HG03432 (cell line): ENCODE results near the gene ANKRD27.
"Not testable (repeated sequence)": the region's sequence is repeated elsewhere in the genome, so short reads cannot be mapped to it uniquely, and the experiment has no call there.

Experiments used
- ATAC-seq: cut with Tn5 transposase; IDR thresholded peaks from one replicate; pipeline ENCODE4 v1.9.1; 2021; ENCODE audit warnings: mild to moderate bottlenecking, moderate library complexity; ENCODE audit not compliant: unreplicated experiment

Gene ANKRD27

GRCh38 chr19:32674931-32675719, at the start of gene ANKRD27:
Gene ANKRD27 (minus strand): TSS chr19:32675180. CDS start chr19:32659015, 16,165 bp downstream.
- ATAC-seq, result peak; percentile 96

GRCh38 chr19:32720936-32721250, 45.9 kb upstream of the ANKRD27 start:
- ATAC-seq, result no peak

GRCh38 chr19:32720216-32720935, 45.4 kb upstream of the ANKRD27 start:
- no peak for ATAC-seq

DNA sequence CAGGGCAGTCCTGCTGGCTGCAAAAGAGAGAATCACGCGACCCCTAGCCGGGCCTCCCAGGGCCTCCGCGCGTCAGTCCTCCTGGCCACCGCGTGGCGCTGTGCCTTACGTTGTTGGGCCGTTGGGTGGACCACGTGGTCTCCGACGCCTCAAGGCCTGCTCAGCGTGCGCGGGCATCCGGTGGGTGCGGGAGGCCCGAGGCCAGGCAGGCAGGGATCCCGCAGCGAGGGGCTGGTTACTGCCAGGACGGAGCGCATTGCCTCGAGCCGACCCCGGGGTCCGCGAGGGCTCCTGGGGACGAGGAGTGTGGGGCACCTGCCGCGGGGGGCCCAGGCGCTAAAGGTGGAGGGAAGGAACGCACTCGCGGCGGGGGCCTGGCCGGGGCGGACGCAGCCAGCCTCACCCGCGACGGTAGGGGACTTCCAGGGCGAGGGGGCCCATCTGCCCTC, 44.7 kb upstream of the ANKRD27 start, which contains the start of gene TDRD12:
TSS of gene TDRD12 (plus strand) at position 157 of the 449 bp plus-strand sequence. CDS start 306 bp downstream, outside the sequence.
- ATAC-seq, result no peak

- no peak for ATAC-seq
These were observed 43.3 kb upstream of the ANKRD27 start for GRCh38 chr19:32718286-32718685.

- ATAC-seq, result no peak
These were observed 42.5 kb upstream of the ANKRD27 start for GRCh38 chr19:32717496-32717895.

GRCh38 chr19:32716203-32716602, 41.2 kb upstream of the ANKRD27 start:
- not testable (repeated sequence) for ATAC-seq

- no peak for ATAC-seq
These were observed 36.8 kb upstream of the ANKRD27 start for GRCh38 chr19:32711747-32712146.

- no peak for ATAC-seq
These were observed 34.1 kb upstream of the ANKRD27 start for GRCh38 chr19:32709032-32709431.

GRCh38 chr19:32708457-32708856, 33.5 kb upstream of the ANKRD27 start:
- no peak for ATAC-seq

DNA sequence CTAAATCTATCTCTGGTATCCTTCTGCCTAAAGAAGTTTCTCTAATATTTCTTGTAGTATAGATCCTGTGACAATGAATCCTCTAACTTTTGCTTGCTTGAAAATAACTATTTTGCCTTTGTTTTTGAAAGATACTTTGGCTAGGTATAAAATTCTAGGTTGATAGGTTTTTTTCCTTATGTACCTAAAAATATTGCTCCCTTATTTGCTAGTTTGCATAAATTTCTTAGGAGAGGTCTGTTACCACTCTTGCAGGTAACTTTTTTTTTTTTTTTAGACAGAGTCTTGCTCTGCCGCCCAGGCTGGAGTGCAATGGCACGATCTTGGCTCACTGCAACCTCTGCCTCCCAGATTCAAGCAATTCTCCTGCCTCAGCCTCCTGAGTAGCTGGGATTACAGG, 29.0 kb upstream of the ANKRD27 start:
- ATAC-seq, result not testable (repeated sequence)

GRCh38 chr19:32702010-32702409, 27.0 kb upstream of the ANKRD27 start:
- ATAC-seq, result no peak

GRCh38 chr19:32700129-32700528, 25.1 kb upstream of the ANKRD27 start:
- ATAC-seq, result not testable (repeated sequence)

DNA sequence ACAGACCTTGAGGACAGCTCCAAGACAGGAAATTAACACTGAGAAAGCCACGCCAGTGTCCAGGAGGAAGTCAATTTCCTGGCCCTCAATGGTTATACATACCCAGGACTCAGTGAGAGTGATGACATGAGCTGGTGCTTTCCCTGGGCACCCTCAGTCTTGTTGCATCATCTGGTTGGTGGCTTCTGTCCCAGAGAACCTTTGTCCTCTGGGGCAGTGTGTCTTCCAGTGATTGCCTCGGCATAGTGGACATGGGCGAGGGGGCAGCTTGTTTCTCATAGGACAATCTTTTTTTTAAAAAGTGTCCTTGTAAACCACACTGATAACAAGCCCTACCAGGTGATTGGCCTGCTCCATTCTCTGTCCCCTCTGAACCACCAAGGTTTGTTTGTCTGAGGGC, 21.8 kb upstream of the ANKRD27 start:
- not testable (repeated sequence) for ATAC-seq

DNA sequence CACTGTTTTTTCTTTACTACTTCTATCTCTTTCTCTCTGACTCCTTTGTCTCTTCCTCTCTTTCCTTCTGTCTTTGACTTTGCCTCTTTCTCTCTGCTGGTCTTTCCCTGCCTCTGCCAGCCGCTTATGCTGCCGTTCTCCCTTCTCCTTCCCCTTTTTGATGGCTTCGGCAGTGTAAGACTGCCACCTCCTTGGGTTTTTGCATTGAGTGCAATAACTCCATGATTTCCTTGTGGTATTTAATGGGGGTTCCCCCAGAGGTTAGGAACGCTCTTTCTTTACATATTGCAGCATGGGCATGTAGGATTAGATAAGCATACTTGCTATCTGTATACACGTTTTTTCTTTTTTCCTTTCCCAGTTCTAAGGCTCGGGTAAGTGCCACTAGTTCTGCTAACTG, 20.5 kb upstream of the ANKRD27 start:
- not testable (repeated sequence) for ATAC-seq

- not testable (repeated sequence) for ATAC-seq
These were observed 19.9 kb upstream of the ANKRD27 start for GRCh38 chr19:32694851-32695250.

- not testable (repeated sequence) for ATAC-seq
These were observed 19.3 kb upstream of the ANKRD27 start for GRCh38 chr19:32694316-32694715.

- not testable (repeated sequence) for ATAC-seq
These were observed 18.4 kb upstream of the ANKRD27 start for GRCh38 chr19:32693151-32694108.

- no peak for ATAC-seq
These were observed 17.7 kb upstream of the ANKRD27 start for GRCh38 chr19:32692727-32693061.

DNA sequence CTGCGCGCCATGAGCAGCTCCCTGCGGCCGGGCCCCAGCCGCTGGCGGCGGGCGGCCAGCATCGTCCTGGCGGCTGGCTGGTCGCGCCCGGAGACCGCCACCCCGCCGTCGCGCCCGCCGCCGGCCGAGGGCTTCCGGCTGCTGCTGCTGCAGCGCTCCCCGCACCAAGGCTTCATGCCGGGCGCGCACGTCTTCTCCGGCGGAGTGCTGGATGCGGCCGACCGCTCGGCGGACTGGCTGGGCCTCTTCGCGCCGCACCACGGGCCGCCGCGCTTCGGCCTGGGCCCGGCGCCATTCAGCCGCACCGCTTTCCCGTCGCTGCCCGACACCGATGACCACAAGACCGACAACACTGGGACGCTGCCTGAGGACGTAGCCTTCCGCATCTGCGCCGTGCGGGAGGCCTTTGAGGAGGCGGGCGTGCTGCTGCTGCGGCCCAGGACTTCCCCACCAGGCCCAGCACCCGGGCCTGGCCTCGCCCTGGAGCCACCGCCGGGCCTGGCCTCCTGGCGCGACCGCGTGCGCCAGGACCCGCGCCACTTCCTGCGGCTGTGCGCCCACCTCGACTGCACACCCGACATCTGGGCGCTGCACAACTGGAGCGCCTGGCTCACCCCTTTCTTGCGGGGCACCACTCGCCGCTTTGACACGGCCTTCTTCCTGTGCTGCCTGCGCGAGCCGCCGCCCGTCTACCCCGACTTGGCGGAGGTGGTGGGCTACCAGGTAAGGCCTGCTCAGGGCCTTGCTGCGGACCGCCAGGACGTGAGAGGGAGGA, 17.2 kb upstream of the ANKRD27 start:
- peak; percentile 73 for ATAC-seq
